Aorta (tissue), 5 donors: ENCODE data around the gene ANKS1A. TPM values are rescaled to one million over a fixed set of nuclear protein-coding genes. Genes with fewer than 3 reads are reported as not detected.

Experiments used
- ATAC-seq: fragments of 200-7000 bp; cut with Tn5 transposase; one replicate; pipeline ENCODE4 v1.9.1; 2022; ENCODE audit warnings: moderate library complexity; ENCODE audit not compliant: low FRiP score
- DNase-seq, 2 donors: peaks; one replicate each; pipeline ENCODE4 v3.0.0-alpha.2; 2020
- H3K27ac ChIP-seq, 2 donors: one replicate each; pipeline ENCODE4 v1.5.1; 2013; ENCODE audit warnings: low read length in 2 of 2, mild to moderate bottlenecking in 2 of 2, moderate library complexity in 2 of 2, control low read depth in 1 of 2, inconsistent platforms in 1 of 2, low read depth in 1 of 2
- H3K27me3 ChIP-seq, 2 donors: one replicate each; pipeline ENCODE4 v1.6.1; 2013; ENCODE audit warnings: control low read depth in 1 of 2, low read length in 1 of 2, mild to moderate bottlenecking in 1 of 2, moderate library complexity in 1 of 2; ENCODE audit not compliant: insufficient read depth in 2 of 2, control insufficient read depth in 1 of 2
- H3K36me3 ChIP-seq, 2 donors: one replicate each; pipeline ENCODE4 v1.6.1; 2013; ENCODE audit warnings: control low read depth in 1 of 2, low read length in 1 of 2, mild to moderate bottlenecking in 1 of 2; ENCODE audit not compliant: insufficient read depth in 2 of 2, control insufficient read depth in 1 of 2
- H3K4me1 ChIP-seq, 2 donors: one replicate each; pipeline ENCODE4 v1.6.1; 2013; ENCODE audit warnings: low read length in 2 of 2, control low read depth in 1 of 2, mild to moderate bottlenecking in 1 of 2, moderate library complexity in 1 of 2; ENCODE audit not compliant: insufficient read depth in 2 of 2, control insufficient read depth in 1 of 2
- H3K4me3 ChIP-seq, 2 donors: one replicate each; pipeline ENCODE4 v1.5.1; 2013; ENCODE audit warnings: low read length in 2 of 2, control low read depth in 1 of 2, mild to moderate bottlenecking in 1 of 2
- H3K9me3 ChIP-seq: one replicate; pipeline ENCODE4 v1.6.1; 2013; ENCODE audit warnings: mild to moderate bottlenecking, low read length; ENCODE audit not compliant: control insufficient read depth
- WGBS, 2 donors: extraction: QIAGEN DNeasy Blood & Tissue Kit; methylation state at CpG; one replicate each; pipeline ENCODE4 v1.1.7; 2013; 5-methylcytosine and 5-hydroxymethylcytosine counted together
- intact Hi-C, 2 donors: fragments of 100-400 bp; cut with DNase I; formaldehyde crosslinking; loops; one replicate each; pipeline versions ENCODE4 v1.14.2 to v1.15.0; 2022
- polyA plus RNA-seq, 2 donors: library from polyadenylated mRNA; stranded (reverse); fragments of 200-250 nt; gene quantifications; one replicate each; pipeline ENCODE4 v1.2.3, GENCODE V29; 2013
- total RNA-seq, 2 donors: library from RNA; stranded (reverse); fragmentation: NEBNext Ultra II Directional; extraction: Animal tissue kit (Norgen Biotek cat#: 25700); gene quantifications; one replicate each; pipeline ENCODE4 v1.2.1, GENCODE V29; 2021
- donor health status: healthy with polysubstance abuse.
- donor health status: Bipolar disorder and iron deficiency.
- donor health status: DM: no; HTN: no; CAD: no.
- donor health status: DM: no; HTN: no; CAD: no.
- donor health status: DM: yes; HTN: yes; CAD: no.

Gene ANKS1A
- total and polyA plus RNA-seq, 4 donors, result 9.4 to 44.4 (median 29.0) TPM

DNA sequence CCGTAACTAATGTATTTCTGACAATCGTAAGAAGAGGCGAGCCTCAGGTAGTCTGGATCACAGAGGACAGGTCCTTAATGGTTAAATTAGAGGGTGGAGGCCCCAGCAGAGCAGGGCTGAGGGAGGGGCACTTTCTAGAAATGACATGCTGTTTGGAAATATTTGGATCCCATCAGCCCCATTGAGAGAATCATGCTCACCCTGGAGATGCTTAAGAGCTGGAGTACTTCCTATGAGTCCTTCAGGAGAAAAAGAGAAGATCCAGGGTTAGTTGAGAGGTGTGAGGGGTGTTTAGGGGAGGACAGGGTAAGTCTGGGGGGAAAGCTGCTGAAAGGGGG lies 129.1 kb downstream of the ANKS1A start:
- peak; percentile 42 for ATAC-seq
- Histone ChIP-seq H3K27ac (peak overlapping the region; percentile 91 to 96), H3K4me3 (peak overlapping the region; percentile 36 to 39), H3K36me3 (no peaks in the 10 kb centered on the region), H3K4me1 (peaks cover 3 to 10% of the 10 kb centered on the region in 2 donors), H3K9me3 (no peaks in the 10 kb centered on the region), H3K27me3 (no peaks in the 10 kb centered on the region)
- 2 to 13% methylated on average over 3 of the region's 3 CpGs for WGBS, 2 donors
- intact Hi-C loops, result loop anchor here (2.0 to 5.0 kb wide), 3 partner anchors 31 to 74 kb away; no protein-coding TSS in a partner anchor
- DNase-seq, result no peak

DNA sequence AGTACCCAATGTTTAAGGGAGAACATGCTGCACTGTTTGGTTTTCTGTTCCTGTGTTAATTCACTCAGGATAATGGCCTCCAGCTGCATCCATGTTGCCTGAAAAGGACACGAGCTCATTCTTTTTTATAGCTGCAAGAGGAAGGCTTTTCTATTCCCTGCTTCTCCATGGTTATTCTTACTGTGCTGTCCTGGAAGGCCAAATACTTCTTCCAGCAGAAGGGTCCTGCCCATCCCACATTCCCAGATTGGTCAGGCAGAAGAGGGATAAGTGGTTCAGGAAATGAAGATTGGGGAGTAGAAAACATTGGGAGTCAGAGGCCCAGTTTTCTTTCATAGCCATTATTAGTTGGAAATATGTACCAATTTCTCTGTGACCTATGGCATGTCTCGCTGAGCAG lies 129.7 kb downstream of the ANKS1A start:
- Histone ChIP-seq H3K27me3 (no peaks in the 10 kb centered on the region), H3K9me3 (no peaks in the 10 kb centered on the region), H3K4me3 (peak overlapping the region; percentile 36 to 39), H3K27ac (peak overlapping the region; percentile 38 to 91), H3K36me3 (no peaks in the 10 kb centered on the region), H3K4me1 (peaks cover 3 to 14% of the 10 kb centered on the region in 2 donors)
- intact Hi-C loops, result loop anchor here (2.0 to 5.0 kb wide), 3 partner anchors 30 to 74 kb away; no protein-coding TSS in a partner anchor
- DNase-seq (no peak), ATAC-seq (no peak)
- WGBS, 2 donors, result 11 to 19% methylated on average over 2 of the region's 2 CpGs

- Histone ChIP-seq H3K9me3 (no peaks in the 10 kb centered on the region), H3K27me3 (no peaks in the 10 kb centered on the region), H3K4me3 (peak overlapping the region; percentile 31 to 36), H3K27ac (peak overlapping the region; percentile 38 to 91), H3K4me1 (peaks cover 5 to 14% of the 10 kb centered on the region in 2 donors), H3K36me3 (no peaks in the 10 kb centered on the region)
- ATAC-seq (no peak), DNase-seq (no peak)
- WGBS, 2 donors, result 68 to 73% methylated on average over 1 of the region's 1 CpG
- intact Hi-C loops, result loop anchor here (2.0 to 5.0 kb wide), 3 partner anchors 30 to 73 kb away; no protein-coding TSS in a partner anchor
Observed at GRCh38 chr6:35019171-35019570, 130.1 kb downstream of the ANKS1A start.

- peak overlapping the region; percentile 31 to 36 for H3K4me3 ChIP-seq
- intact Hi-C loops, result loop anchor here (2.0 to 5.0 kb wide), 3 partner anchors 29 to 72 kb away; no protein-coding TSS in a partner anchor
- ATAC-seq, result no peak
- no peaks in the 10 kb centered on the region for H3K36me3 ChIP-seq
- H3K9me3 ChIP-seq, result no peaks in the 10 kb centered on the region
- peaks cover 5 to 14% of the 10 kb centered on the region in 2 donors for H3K4me1 ChIP-seq
- no peak for DNase-seq
- H3K27me3 ChIP-seq, result no peaks in the 10 kb centered on the region
- peak overlapping the region; percentile 42 to 91 for H3K27ac ChIP-seq
- 52 to 73% methylated on average over 4 of the region's 4 CpGs for WGBS, 2 donors
Observed at GRCh38 chr6:35019831-35020230, 130.8 kb downstream of the ANKS1A start.

GRCh38 chr6:35021004-35021403 lies 131.9 kb downstream of the ANKS1A start:
- H3K4me1 ChIP-seq, result peaks cover 5 to 14% of the 10 kb centered on the region in 2 donors
- DNase-seq (peak in 1 of 2 donors; percentile 71), ATAC-seq (no peak)
- H3K36me3 ChIP-seq, result no peaks in the 10 kb centered on the region
- H3K27me3 ChIP-seq, result no peaks in the 10 kb centered on the region
- intact Hi-C loops, result no loop called here
- WGBS, 2 donors, result 7 to 12% methylated on average over 3 of the region's 3 CpGs
- H3K27ac ChIP-seq, result peak overlapping the region; percentile 68 to 93
- H3K9me3 ChIP-seq, result no peaks in the 10 kb centered on the region
- H3K4me3 ChIP-seq, result peak overlapping the region in 1 of 2 donors; percentile 21

GRCh38 chr6:35023091-35024000 lies 134.3 kb downstream of the ANKS1A start:
- WGBS, 2 donors, result 19 to 25% methylated on average over 5 of the region's 5 CpGs
- Histone ChIP-seq H3K4me1 (peaks cover 7 to 18% of the 10 kb centered on the region in 2 donors), H3K27me3 (no peaks in the 10 kb centered on the region), H3K27ac (peak overlapping the region; percentile 95 to 96), H3K4me3 (no peak overlapping the region), H3K36me3 (no peaks in the 10 kb centered on the region), H3K9me3 (no peaks in the 10 kb centered on the region)
- no peak for DNase-seq
- intact Hi-C loops, result no loop called here
- ATAC-seq, result no peak

GRCh38 chr6:35024551-35025054 lies 135.5 kb downstream of the ANKS1A start:
- Histone ChIP-seq H3K4me3 (no peak overlapping the region), H3K27ac (peak overlapping the region; percentile 37 to 87), H3K4me1 (peaks cover 7 to 14% of the 10 kb centered on the region in 2 donors), H3K27me3 (no peaks in the 10 kb centered on the region), H3K36me3 (no peaks in the 10 kb centered on the region), H3K9me3 (no peaks in the 10 kb centered on the region)
- ATAC-seq (peak; percentile 61), DNase-seq (peak in 1 of 2 donors; percentile 66)
- WGBS, 2 donors, result 10 to 14% methylated on average over 4 of the region's 4 CpGs
- intact Hi-C loops, result no loop called here

DNA sequence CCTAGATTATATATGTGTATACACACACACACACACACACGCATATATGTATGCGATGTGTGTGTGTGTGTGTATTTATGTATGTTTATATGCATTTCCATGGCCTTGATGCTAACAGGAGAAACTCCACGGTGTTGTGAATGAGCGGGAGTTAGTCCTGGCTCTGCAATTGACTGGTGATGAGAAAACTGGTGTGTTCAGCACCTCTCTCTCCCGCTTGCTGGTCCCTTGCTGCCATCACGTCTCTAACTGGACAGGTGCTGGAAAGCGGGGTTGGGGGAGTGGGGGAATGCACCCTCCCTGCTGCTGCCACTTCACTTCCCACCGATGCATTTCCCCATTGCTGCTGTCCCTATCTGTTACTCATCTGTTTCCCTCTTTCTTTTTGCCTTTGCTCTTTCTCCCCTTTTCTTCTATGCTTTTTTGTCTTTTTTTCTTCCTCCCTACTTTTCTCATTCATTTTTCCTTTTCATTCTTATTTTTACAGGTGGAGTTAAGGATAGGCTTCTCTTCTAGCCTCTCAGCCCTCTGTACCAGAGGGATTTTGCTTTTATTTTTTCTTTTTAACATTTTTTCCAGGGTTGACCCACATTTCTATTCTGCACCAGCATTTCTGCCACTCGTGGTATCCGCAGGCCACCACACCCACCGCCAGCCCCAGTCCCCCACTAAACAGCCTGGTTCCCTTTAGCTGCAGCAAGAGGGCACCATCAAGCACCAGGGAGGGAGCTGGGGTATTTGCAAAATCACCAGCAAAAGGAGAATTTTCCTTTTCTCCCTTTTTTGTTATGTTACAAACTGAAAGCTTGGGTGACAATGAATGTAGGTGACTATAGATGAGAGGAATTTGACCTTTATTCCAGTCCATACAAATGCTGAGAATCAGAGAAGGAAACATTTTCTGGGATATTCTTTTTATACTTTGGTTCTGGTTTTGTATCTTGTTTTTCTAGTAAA lies 136.5 kb downstream of the ANKS1A start:
- Histone ChIP-seq H3K27me3 (no peaks in the 10 kb centered on the region), H3K36me3 (no peaks in the 10 kb centered on the region), H3K4me3 (peak overlapping the region in 1 of 2 donors; percentile 6), H3K4me1 (peaks cover 7 to 14% of the 10 kb centered on the region in 2 donors), H3K9me3 (no peaks in the 10 kb centered on the region), H3K27ac (peak overlapping the region in 1 of 2 donors; percentile 42)
- intact Hi-C loops, result no loop called here
- DNase-seq, result no peak
- ATAC-seq, result no peak
- WGBS, 2 donors, result 51 to 52% methylated on average over 11 of the region's 11 CpGs
